ENCODE results near the gene TFR2. TPM values are rescaled to one million over a fixed set of nuclear protein-coding genes. Genes with fewer than 3 reads are reported as not detected.
"Not testable (repeated sequence)": the region's sequence is repeated elsewhere in the genome, so short reads cannot be mapped to it uniquely, and the experiment has no call there.

Gene TFR2
- total RNA-seq, 1 experiment from 2014 or later, result 1.1 TPM

GRCh38 chr7:100679129-100679926 is 38.0 kb upstream of the TFR2 start:
- DNase-seq (ENCODE audit: low spot score), result no peak
- in situ Hi-C loops (cut with HindIII; ENCODE audit: low sequenced_read_pairs), result no loop called here

GRCh38 chr7:100678291-100678984 is 37.1 kb upstream of the TFR2 start:
- no peak for DNase-seq (ENCODE audit: low spot score)

DNA sequence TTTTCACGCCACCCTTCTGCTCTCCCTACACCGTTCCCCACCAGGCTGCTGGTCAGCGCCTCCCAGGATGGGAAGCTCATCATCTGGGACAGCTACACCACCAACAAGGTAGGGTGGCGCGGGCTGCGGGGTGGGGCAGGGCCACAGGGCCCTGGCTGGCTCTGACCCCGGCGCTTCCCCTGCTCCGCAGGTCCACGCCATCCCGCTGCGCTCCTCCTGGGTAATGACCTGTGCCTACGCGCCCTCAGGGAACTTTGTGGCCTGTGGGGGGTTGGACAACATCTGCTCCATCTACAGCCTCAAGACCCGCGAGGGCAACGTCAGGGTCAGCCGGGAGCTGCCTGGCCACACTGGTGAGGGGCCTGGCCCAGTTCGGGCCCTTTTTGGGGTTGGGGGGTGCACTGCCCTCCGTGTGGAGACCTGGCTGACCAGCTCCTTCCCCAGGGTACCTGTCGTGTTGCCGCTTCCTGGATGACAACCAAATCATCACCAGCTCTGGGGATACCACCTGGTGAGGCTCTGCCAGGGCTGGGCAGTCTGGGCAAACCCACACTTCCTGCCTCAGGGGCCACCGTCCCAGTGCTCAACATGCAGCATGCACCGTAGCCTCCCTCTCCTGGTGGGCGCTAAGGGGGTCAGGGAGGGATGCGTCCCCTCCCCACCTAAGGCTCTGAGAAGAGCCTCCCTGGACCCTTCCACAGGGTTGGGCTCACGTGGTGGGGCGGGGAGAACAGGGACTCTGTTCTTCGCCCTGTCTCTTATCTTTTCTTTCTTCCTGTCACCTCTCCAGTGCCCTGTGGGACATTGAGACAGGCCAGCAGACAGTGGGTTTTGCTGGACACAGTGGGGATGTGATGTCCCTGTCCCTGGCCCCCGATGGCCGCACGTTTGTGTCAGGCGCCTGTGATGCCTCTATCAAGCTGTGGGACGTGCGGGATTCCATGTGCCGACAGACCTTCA is 36.2 kb upstream of the TFR2 start:
- in situ Hi-C loops (cut with HindIII; ENCODE audit: low sequenced_read_pairs), result no loop called here
- DNase-seq (ENCODE audit: low spot score), result no peak

More at GRCh38 chr7:100678291-100678984, 37.1 kb upstream of the TFR2 start:
- in situ Hi-C loops (cut with HindIII; ENCODE audit: low sequenced_read_pairs), result no loop called here

DNA sequence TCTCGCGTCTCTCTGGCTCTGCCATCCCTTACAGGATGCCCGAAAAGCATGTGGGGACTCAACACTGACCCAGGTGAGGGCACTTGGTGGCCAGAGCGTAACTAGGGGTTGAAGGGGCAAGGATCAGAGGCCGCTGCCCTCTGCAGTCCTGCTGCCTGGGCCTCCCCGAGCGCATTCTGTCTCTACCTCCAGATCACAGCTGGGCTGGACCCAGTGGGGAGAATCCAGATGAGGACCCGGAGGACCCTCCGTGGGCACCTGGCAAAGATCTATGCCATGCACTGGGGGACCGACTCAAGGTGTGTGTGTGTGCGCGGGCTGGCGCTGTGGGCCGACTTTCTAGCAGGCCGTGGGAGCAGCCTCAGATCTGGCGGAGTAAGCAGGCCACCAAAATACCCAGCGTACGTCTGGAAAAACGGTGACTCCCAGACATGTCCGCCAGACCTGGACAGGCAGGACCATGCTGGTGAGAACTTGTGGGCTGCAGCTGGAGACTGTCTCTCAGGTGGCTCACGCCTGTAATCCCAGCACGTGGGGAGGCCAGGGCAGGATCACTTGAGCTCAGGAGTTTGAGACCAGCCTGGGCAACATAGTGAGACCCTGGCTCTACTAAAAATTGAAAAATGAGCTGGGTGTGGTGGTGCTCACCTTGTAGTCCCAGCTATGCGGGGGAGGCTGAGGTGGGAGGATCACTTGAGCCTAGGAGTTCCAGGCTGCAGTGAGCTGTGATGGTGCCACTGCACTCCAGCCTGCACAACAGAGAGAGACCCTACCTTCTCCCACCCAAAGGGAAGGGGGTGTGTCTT is 35.4 kb upstream of the TFR2 start:
- no peak for DNase-seq (ENCODE audit: low spot score)
- in situ Hi-C loops (cut with HindIII; ENCODE audit: low sequenced_read_pairs), result no loop called here

DNA sequence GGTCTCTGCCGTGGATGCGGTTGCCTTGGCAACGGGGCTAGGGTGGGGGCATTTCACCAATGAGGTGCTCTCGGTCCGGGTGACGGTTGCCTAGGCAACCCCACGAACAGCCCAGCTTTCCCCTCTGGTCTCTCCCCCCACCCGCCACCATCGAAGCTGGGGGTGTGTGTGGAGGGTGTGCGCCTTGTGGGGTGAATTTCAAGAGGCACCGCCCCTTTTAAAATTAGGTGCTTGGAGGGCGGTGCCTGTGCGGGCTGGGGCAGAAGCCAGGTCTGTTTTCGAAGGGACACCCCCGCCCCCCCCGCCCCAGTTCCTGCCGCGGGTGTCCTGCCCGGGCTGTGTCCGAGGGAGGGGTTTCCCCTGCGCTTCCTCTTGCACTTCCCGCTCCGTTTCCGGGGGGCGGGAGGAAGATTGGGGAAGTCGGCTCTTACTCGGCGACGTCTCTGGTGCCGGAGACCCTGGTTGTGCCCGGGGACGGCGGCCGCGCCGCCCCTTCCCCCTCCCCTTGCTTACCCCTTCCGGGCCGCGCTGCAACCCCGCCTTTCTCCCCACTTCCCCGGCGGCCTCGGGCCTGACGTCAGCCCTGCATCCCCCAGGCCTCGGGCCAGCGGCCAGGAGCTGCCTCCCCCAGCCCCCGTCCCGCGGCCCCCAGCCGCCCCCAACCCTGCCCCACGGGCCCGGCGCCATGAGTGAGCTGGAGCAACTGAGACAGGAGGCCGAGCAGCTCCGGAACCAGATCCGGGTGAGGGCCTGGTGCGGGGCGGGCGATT is 34.4 kb upstream of the TFR2 start:
- DNase-seq (ENCODE audit: low spot score), result peak; percentile 93
- in situ Hi-C loops (cut with HindIII; ENCODE audit: low sequenced_read_pairs), result no loop called here

DNA sequence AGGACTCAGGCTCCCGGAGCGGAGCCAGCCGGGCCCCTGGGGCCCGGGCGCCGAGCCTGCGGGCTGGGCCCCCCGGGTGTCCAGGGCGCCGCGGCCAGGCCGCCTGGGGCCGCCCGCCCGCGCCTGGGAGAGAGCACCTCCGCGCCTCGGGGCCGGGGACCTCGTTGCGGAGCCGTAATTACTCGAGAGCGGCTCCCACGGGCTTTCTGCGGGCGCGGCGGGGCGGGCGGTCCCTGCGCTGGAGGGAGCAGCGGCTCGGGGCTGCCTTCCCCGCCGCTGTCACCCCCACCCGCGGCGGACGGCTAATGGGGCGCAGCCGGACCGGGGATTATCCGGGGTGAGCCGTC is 33.7 kb upstream of the TFR2 start:
- in situ Hi-C loops (cut with HindIII; ENCODE audit: low sequenced_read_pairs), result no loop called here
- DNase-seq (ENCODE audit: low spot score), result no peak

DNA sequence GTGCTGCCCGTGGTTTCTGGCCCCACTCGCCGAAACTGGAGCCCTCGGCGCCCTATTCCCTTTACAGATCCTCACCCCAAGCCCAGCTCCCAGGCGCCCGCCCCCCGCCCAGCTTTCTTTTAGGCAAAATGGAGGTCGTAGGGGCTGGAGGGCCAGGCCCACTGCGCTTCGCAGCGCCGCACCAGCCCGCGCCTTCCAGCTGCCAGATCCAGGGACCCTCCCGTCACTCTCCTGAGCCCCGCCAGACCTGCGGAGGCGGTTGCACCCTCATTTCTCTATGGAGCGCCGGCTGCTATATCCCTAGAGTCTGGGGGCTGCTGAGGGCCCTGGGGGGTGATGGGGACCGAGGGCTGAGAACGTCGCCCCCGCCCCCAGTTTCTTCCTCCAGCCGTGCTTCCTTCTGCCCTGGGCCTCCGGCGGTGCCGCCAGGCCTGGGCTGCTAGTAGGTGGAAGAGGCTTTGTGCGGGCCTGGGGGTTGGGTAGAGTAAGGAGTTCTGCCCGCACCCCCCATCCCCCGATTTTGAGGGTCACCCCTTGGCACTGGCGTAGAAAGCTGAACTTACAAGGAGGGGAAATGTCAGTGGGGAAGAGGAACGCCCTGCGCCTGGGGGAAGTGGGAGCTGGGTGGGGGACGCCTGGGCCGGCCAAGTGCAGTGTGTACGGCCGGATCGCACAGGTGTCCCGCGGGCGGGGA is 33.2 kb upstream of the TFR2 start:
- in situ Hi-C loops (cut with HindIII; ENCODE audit: low sequenced_read_pairs), result no loop called here
- peak; percentile 43 for DNase-seq (ENCODE audit: low spot score)

GRCh38 chr7:100673942-100674410 is 32.6 kb upstream of the TFR2 start:
- DNase-seq (ENCODE audit: low spot score), result no peak
- in situ Hi-C loops (cut with HindIII; ENCODE audit: low sequenced_read_pairs), result no loop called here

DNA sequence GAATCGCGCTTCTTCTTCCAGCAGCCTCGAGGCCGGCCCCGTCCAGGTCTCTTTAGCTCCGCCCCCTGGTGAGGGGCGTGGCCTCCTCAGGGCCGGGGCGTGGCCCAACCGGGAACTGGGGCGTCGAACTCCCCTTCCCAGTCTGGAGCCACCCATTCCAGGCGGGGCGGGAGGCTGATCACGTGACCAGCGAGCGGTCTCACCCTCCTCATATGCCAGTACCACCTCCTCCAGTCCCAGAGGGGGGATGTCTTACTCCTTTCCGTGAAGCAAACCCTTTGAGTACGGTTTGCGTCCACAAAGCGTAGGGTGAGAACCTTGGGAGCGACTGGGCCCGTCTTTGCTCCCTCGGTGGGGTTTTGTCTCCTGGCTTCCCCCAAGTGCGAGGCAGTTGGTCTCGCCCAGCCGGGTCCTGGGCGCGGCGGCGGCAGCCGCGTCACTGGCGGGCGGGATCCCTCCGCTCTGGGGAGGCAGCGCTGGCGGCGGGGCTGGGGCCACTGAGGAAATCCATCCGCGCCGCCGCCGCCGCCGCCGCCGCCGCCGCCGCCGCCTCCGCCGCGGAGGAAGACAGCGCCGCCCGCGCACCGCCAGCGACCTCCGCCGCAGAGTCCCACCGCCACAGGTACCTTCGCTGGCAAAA is 32.1 kb upstream of the TFR2 start, which contains the start of gene GNB2:
TSS of gene GNB2 (plus strand) at position 439 of the 640 bp plus-strand sequence. CDS start 2,526 bp downstream, outside the sequence.
- in situ Hi-C loops (cut with HindIII; ENCODE audit: low sequenced_read_pairs), result no loop called here

DNA sequence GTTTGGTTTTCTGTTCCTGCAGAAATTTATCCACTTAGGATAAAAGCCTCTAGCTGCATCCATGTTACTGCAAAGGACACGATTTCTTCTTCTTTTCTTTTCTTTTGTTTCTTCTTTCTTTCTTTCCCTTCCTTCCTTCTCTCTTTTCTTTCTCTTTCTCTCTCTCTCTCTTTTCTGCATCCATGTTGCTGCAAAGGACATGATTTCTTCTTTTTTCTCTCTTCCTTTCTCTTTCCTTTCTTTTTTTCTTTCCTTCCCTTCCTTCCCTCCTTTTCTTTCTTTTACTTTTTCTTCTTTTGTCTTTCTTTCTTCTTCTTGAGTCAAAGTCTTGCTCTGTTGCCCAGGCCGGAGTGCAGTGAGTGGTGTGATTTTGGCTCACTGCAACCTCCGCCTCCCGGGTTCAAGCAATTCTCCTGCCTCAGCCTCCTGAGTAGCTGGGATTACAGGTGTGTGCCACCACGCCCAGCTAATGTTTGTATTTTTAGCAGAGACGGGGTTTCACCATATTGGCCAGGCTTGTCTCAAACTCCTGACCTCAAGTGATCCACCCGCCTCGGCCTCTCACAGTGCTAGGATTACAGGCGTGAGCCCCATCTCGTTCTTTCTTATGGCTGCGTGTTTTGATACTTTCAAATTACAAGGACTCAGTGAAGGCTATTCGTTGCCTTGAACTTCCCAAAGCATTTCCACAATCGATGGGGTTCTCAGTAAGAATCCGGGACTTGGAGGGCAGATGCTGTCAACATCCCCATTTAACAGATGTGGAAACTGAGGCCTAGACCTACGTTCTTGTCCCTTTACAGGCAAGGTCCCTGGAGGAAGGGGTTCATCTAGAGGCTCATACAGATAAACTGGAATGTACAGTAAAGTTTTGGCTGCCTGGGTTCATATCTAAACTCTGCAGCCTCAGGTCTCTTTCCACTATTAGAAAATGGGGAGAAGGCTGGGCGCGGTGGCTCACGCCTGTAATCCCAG is 30.3 kb upstream of the TFR2 start:
- DNase-seq (ENCODE audit: low spot score), result no peak
- in situ Hi-C loops (cut with HindIII; ENCODE audit: low sequenced_read_pairs), result no loop called here

More for the DNA sequence above, 32.1 kb upstream of the TFR2 start, which contains the start of gene GNB2:
- DNase-seq (ENCODE audit: low spot score), result peak; percentile 99

GRCh38 chr7:100670074-100670473 is 28.7 kb upstream of the TFR2 start:
- in situ Hi-C loops (cut with HindIII; ENCODE audit: low sequenced_read_pairs), result no loop called here

DNA sequence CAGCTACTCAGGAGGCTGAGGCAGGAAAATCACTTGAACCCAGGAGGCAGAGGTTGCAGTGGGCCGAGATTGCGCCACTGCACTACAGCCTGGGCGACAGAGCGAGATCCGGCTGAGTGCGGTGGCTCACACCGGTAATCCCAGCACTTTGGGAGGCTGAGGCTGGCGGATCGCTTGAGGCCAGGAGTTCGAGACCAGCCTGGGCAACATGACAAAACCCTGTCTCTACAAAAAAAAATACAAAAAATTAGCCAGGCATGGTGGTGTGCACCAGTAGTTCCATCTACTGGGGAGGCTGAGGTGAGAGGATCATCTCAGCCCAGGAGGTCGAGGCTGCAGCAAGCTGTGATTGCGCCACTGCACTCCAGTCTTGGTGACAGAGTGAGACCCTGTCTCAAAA is 27.8 kb upstream of the TFR2 start:
- in situ Hi-C loops (cut with HindIII; ENCODE audit: low sequenced_read_pairs); DNase-seq (ENCODE audit: low spot score): not testable (repeated sequence)

More at GRCh38 chr7:100670074-100670473, 28.7 kb upstream of the TFR2 start:
- no peak for DNase-seq (ENCODE audit: low spot score)

DNA sequence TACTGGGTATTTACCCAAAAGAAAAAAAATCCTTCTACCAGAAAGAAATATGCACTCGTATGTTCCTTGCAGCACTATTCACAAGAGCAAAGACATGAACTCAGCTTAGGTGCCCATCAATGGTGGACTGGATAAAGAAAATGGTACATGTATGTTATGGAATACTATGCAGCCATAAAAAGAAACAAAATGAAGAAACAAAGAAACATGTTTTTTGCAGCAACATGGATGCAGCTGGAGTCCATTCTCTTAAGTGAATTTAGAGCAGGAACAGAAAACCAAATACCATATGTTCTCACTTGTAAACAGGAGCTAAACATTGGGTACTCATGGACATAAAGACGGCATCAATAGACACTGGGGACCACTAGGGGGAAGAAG is 26.7 kb upstream of the TFR2 start:
- in situ Hi-C loops (cut with HindIII; ENCODE audit: low sequenced_read_pairs), result no loop called here
- DNase-seq (ENCODE audit: low spot score), result no peak

- in situ Hi-C loops (cut with HindIII; ENCODE audit: low sequenced_read_pairs), result no loop called here
- no peak for DNase-seq (ENCODE audit: low spot score)
Measured at GRCh38 chr7:100667331-100668068, 26.1 kb upstream of the TFR2 start.

GRCh38 chr7:100665168-100665726 is 23.9 kb upstream of the TFR2 start:
- in situ Hi-C loops (cut with HindIII; ENCODE audit: low sequenced_read_pairs), result no loop called here

More at GRCh38 chr7:100665168-100665726, 23.9 kb upstream of the TFR2 start:
- DNase-seq (ENCODE audit: low spot score), result no peak
